Measurements from ENCODE around the gene CNPPD1. TPM values are rescaled to one million over a fixed set of nuclear protein-coding genes. Genes with fewer than 3 reads are reported as not detected.
A peak's percentile ranks its signal among the peaks of the same experiment; 100 is the strongest.

Gene CNPPD1
- total and polyA plus RNA-seq, 5 donors: 40.0 to 53.1 (median 45.1) TPM

- Histone ChIP-seq H3K27me3 (ENCODE audit: control insufficient read depth, insufficient read depth) (no peaks in the 10 kb centered on the region), H3K4me3 (ENCODE audit: low read length) (no peak overlapping the region), H3K9me3 (ENCODE audit: control insufficient read depth, low read length) (no peaks in the 10 kb centered on the region), H3K27ac (ENCODE audit: low read length) (no peak overlapping the region), H3K4me1 (ENCODE audit: control insufficient read depth, insufficient read depth, low read length) (peaks cover 3% of the 10 kb centered on the region)
- intact Hi-C loops (cut with DNase I): loop anchor here in 2 of 4 donors (5.0 to 10.0 kb wide), 2 partner anchors 123 to 126 kb away; no protein-coding TSS in a partner anchor
- no peak for ATAC-seq
- DNase-seq: no peak
Observed at GRCh38 chr2:219168932-219169331, 7.8 kb downstream of the CNPPD1 start.

- no peak overlapping the region for H3K27ac ChIP-seq (ENCODE audit: low read length)
- DNase-seq: peak in 2 of 3 donors; percentile 57 to 69
- ATAC-seq: no peak
- peaks cover 3% of the 10 kb centered on the region for H3K4me1 ChIP-seq (ENCODE audit: control insufficient read depth, insufficient read depth, low read length)
- no peaks in the 10 kb centered on the region for H3K9me3 ChIP-seq (ENCODE audit: control insufficient read depth, low read length)
- intact Hi-C loops (cut with DNase I): loop anchor here in 2 of 4 donors (5.0 to 10.0 kb wide), 2 partner anchors 124 to 126 kb away; no protein-coding TSS in a partner anchor
- H3K27me3 ChIP-seq (ENCODE audit: control insufficient read depth, insufficient read depth): no peaks in the 10 kb centered on the region
- 52% methylated on average over 6 of the region's 6 CpGs for WGBS
- no peak overlapping the region for H3K4me3 ChIP-seq (ENCODE audit: low read length)
Observed at GRCh38 chr2:219168526-219168925, 8.2 kb downstream of the CNPPD1 start.

GRCh38 chr2:219167997-219168396 is 8.7 kb downstream of the CNPPD1 start:
- Histone ChIP-seq H3K9me3 (ENCODE audit: control insufficient read depth, low read length) (no peaks in the 10 kb centered on the region), H3K27me3 (ENCODE audit: control insufficient read depth, insufficient read depth) (no peaks in the 10 kb centered on the region), H3K4me3 (ENCODE audit: low read length) (no peak overlapping the region), H3K4me1 (ENCODE audit: control insufficient read depth, insufficient read depth, low read length) (peaks cover 3% of the 10 kb centered on the region), H3K27ac (ENCODE audit: low read length) (no peak overlapping the region)
- no peak for DNase-seq
- no peak for ATAC-seq
- 64% methylated on average over 5 of the region's 5 CpGs for WGBS
- intact Hi-C loops (cut with DNase I): loop anchor here in 2 of 4 donors (5.0 to 10.0 kb wide), 2 partner anchors 124 to 127 kb away; no protein-coding TSS in a partner anchor

- Histone ChIP-seq H3K27me3 (ENCODE audit: control insufficient read depth, insufficient read depth) (no peaks in the 10 kb centered on the region), H3K27ac (ENCODE audit: low read length) (no peak overlapping the region), H3K4me3 (ENCODE audit: low read length) (no peak overlapping the region), H3K4me1 (ENCODE audit: control insufficient read depth, insufficient read depth, low read length) (peaks cover 3% of the 10 kb centered on the region), H3K9me3 (ENCODE audit: control insufficient read depth, low read length) (no peaks in the 10 kb centered on the region)
- intact Hi-C loops (cut with DNase I): loop anchor here in 2 of 4 donors (5.0 to 10.0 kb wide), 2 partner anchors 127 to 130 kb away; no protein-coding TSS in a partner anchor
- 83% methylated on average over 10 of the region's 10 CpGs for WGBS
- no peak for DNase-seq
- ATAC-seq: no peak
Observed at GRCh38 chr2:219165058-219165911, 11.4 kb downstream of the CNPPD1 start.

- Histone ChIP-seq H3K4me3 (ENCODE audit: low read length) (no peak overlapping the region), H3K9me3 (ENCODE audit: control insufficient read depth, low read length) (no peaks in the 10 kb centered on the region), H3K27me3 (ENCODE audit: control insufficient read depth, insufficient read depth) (no peaks in the 10 kb centered on the region), H3K4me1 (ENCODE audit: control insufficient read depth, insufficient read depth, low read length) (peaks cover 3% of the 10 kb centered on the region), H3K27ac (ENCODE audit: low read length) (no peak overlapping the region)
- DNase-seq (no peak), ATAC-seq (no peak)
- intact Hi-C loops (cut with DNase I): loop anchor here in 2 of 4 donors (5.0 to 10.0 kb wide), 2 partner anchors 132 to 134 kb away; no protein-coding TSS in a partner anchor
- WGBS: 91% methylated on average over 6 of the region's 6 CpGs
Observed at GRCh38 chr2:219163156-219163555, 13.6 kb downstream of the CNPPD1 start.

- peak overlapping the region; percentile 98 for H3K27ac ChIP-seq (ENCODE audit: low read length)
- H3K4me1 ChIP-seq (ENCODE audit: control insufficient read depth, insufficient read depth, low read length): peaks cover 3% of the 10 kb centered on the region
- DNase-seq (no peak), ATAC-seq (no peak)
- no peaks in the 10 kb centered on the region for H3K9me3 ChIP-seq (ENCODE audit: control insufficient read depth, low read length)
- intact Hi-C loops (cut with DNase I): loop anchor here in 3 of 4 donors (2.0 to 10.0 kb wide), 3 partner anchors 134 to 136 kb away; no protein-coding TSS in a partner anchor
- peak overlapping the region; percentile 61 for H3K4me3 ChIP-seq (ENCODE audit: low read length)
- WGBS: 70% methylated on average over 4 of the region's 4 CpGs
- no peaks in the 10 kb centered on the region for H3K27me3 ChIP-seq (ENCODE audit: control insufficient read depth, insufficient read depth)
Observed at GRCh38 chr2:219161097-219161496, 15.6 kb downstream of the CNPPD1 start.

- DNase-seq: peak; percentile 97 to 99 (median 99)
- no peaks in the 10 kb centered on the region for H3K9me3 ChIP-seq (ENCODE audit: control insufficient read depth, low read length)
- H3K27me3 ChIP-seq (ENCODE audit: control insufficient read depth, insufficient read depth): no peaks in the 10 kb centered on the region
- ATAC-seq: peak; percentile 98 to 99
- peak within 1 kb of the TSS; percentile 98 for H3K27ac ChIP-seq (ENCODE audit: low read length)
- H3K4me3 ChIP-seq (ENCODE audit: low read length): peak within 1 kb of the TSS; percentile 61
- intact Hi-C loops (cut with DNase I): loop anchor here in 3 of 4 donors (2.0 to 10.0 kb wide), 3 partner anchors 134 to 137 kb away; no protein-coding TSS in a partner anchor
- H3K4me1 ChIP-seq (ENCODE audit: control insufficient read depth, insufficient read depth, low read length): peaks cover 3% of the 10 kb centered on the region
- under 1% methylated on average over 70 of the region's 70 CpGs for WGBS
Observed at GRCh38 chr2:219160186-219161017, 16.3 kb downstream of the CNPPD1 start, which contains the start of gene NHEJ1. NHEJ1 (minus strand) TSS chr2:219160815; CDS start chr2:219158362, 2,453 bp downstream.

- ATAC-seq (no peak), DNase-seq (no peak)
- no peaks in the 10 kb centered on the region for H3K9me3 ChIP-seq (ENCODE audit: control insufficient read depth, low read length)
- intact Hi-C loops (cut with DNase I): loop anchor here in 3 of 4 donors (2.0 to 10.0 kb wide), 3 partner anchors 135 to 138 kb away; no protein-coding TSS in a partner anchor
- 8% methylated on average over 18 of the region's 18 CpGs for WGBS
- peak overlapping the region; percentile 61 for H3K4me3 ChIP-seq (ENCODE audit: low read length)
- H3K27me3 ChIP-seq (ENCODE audit: control insufficient read depth, insufficient read depth): no peaks in the 10 kb centered on the region
- H3K4me1 ChIP-seq (ENCODE audit: control insufficient read depth, insufficient read depth, low read length): peaks cover 3% of the 10 kb centered on the region
- H3K27ac ChIP-seq (ENCODE audit: low read length): peak overlapping the region; percentile 5
Observed at GRCh38 chr2:219159771-219160185, 16.9 kb downstream of the CNPPD1 start.

- Histone ChIP-seq H3K4me1 (ENCODE audit: control insufficient read depth, insufficient read depth, low read length) (peaks cover 3% of the 10 kb centered on the region), H3K27ac (ENCODE audit: low read length) (no peak overlapping the region), H3K9me3 (ENCODE audit: control insufficient read depth, low read length) (no peaks in the 10 kb centered on the region), H3K27me3 (ENCODE audit: control insufficient read depth, insufficient read depth) (no peaks in the 10 kb centered on the region), H3K4me3 (ENCODE audit: low read length) (no peak overlapping the region)
- intact Hi-C loops (cut with DNase I): no loop called here
- no peak for ATAC-seq
- WGBS: 86% methylated on average over 3 of the region's 3 CpGs
- no peak for DNase-seq
Observed at GRCh38 chr2:219158586-219158985, 18.1 kb downstream of the CNPPD1 start.

- no peak overlapping the region for H3K4me3 ChIP-seq (ENCODE audit: low read length)
- intact Hi-C loops (cut with DNase I): no loop called here
- H3K9me3 ChIP-seq (ENCODE audit: control insufficient read depth, low read length): no peaks in the 10 kb centered on the region
- no peaks in the 10 kb centered on the region for H3K27me3 ChIP-seq (ENCODE audit: control insufficient read depth, insufficient read depth)
- no peak for ATAC-seq
- H3K27ac ChIP-seq (ENCODE audit: low read length): no peak overlapping the region
- H3K4me1 ChIP-seq (ENCODE audit: control insufficient read depth, insufficient read depth, low read length): peaks cover 3% of the 10 kb centered on the region
- DNase-seq: no peak
- whole genome bisulfite sequencing: 96% methylated on average over 4 of the region's 4 CpGs
Observed at GRCh38 chr2:219158025-219158424, 18.7 kb downstream of the CNPPD1 start.
